Activated CD4-positive, alpha-beta T cell treated with anti-CD3 and anti-CD28 coated beads for 1 hour (primary cell): ENCODE measurements around the gene RRP9.
A peak's percentile ranks its signal among the peaks of the same experiment; 100 is the strongest.
"Not testable (repeated sequence)": the region's sequence is repeated elsewhere in the genome, so short reads cannot be mapped to it uniquely, and the experiment has no call there.

ENCODE experiments used
- DNase-seq: peaks from one replicate; pipeline ENCODE4 v3.0.0-alpha.2; 2020

The RRP9 gene, protein sequence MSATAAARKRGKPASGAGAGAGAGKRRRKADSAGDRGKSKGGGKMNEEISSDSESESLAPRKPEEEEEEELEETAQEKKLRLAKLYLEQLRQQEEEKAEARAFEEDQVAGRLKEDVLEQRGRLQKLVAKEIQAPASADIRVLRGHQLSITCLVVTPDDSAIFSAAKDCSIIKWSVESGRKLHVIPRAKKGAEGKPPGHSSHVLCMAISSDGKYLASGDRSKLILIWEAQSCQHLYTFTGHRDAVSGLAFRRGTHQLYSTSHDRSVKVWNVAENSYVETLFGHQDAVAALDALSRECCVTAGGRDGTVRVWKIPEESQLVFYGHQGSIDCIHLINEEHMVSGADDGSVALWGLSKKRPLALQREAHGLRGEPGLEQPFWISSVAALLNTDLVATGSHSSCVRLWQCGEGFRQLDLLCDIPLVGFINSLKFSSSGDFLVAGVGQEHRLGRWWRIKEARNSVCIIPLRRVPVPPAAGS

GRCh38 chr3:51941798-51942602 lies at the start of gene RRP9, which contains the start of gene PARP3:
TSS of gene RRP9 (minus strand) at chr3:51941904. CDS start at chr3:51941867, 37 bp downstream.
TSS of gene PARP3 (plus strand) at chr3:51942363. CDS start at chr3:51943356, 993 bp downstream.
- peak; percentile 99 for DNase-seq

DNA sequence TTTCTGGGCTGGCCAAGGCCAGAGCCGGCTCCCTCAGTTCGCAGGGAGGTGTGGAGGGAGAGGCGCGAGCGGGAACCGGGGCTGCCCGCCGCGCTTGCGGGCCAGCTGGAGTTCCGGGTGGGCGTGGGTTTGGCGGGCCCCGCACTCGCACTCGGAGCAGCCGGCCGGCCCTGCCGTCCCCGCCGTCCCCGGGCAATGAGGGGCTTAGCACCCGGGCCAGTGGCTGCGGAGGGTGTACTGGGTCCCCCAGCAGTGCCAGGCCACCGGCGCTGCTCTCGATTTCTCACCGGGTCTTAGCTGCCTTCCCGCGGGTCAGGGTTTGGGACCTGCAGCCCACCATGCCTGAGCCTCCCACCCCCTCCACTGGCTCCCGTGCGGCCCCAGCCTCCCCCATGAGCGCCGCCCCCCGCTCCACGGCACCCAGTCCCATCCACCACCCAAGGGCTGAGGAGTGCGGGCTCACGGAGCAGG lies 48.8 kb upstream of the RRP9 start:
- DNase-seq, result not testable (repeated sequence)

- no peak for DNase-seq
Observed at GRCh38 chr3:51988286-51989146, 46.8 kb upstream of the RRP9 start.

DNA sequence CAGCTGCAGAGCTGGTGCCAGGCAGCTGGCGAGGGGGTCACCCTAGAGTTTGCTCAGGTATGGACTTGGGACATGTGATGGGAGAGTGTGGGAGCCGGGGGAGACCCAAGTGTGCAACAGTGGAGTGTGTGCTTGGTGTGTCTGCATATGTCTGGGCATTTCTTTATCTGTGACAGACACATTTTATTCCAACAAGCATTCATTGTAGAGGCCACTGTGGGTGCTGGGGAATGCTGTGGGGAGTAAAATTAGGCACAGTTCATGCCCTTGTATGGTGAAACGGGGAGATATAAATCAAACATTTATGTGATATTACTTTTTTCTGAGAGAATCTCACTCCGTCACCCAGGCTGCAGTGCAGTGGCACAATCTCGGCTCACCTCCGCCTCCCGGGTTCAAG lies 45.9 kb upstream of the RRP9 start:
- no peak for DNase-seq

DNA sequence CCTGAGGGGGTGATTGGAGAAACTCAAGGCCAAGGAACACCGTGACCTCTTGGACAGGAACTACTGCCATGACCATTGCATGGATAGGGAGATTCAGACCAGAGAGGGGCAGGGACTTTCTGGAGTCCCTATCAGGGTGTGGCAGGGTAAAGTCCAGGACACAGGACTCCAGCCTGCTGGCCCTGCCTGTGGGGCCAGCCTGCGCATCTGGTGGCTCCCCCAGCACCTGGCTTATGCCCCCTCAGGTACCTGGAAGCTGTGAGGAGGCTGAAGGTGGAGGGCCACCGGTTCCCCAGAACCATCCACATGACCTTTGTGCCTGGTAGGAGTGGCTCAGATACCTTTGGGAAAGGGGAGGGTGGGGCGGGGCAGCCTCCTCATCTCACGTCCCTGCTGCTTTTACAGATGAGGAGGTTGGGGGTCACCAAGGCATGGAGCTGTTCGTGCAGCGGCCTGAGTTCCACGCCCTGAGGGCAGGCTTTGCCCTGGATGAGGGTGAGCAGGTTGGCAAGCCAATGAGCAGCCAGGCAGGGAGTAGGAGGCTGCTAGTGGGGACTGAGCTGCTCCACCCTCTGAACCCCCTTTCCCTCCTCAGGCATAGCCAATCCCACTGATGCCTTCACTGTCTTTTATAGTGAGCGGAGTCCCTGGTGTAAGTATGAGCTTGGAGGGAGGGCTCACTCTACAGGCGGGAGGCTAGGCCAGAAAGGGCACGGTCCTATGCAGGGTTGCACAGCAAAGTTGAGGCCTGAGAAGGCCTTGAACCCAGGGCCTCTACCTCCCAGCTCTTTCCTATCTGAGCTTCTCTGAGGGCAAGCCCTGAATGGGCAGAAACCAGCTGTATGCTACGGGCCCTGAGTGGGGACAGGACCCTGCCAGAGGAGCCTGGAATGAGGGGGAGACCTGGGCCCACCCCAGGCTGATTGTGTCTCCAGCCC lies 44.6 kb upstream of the RRP9 start:
- no peak for DNase-seq

GRCh38 chr3:51985063-51985462 lies 43.4 kb upstream of the RRP9 start:
- DNase-seq, result no peak

DNA sequence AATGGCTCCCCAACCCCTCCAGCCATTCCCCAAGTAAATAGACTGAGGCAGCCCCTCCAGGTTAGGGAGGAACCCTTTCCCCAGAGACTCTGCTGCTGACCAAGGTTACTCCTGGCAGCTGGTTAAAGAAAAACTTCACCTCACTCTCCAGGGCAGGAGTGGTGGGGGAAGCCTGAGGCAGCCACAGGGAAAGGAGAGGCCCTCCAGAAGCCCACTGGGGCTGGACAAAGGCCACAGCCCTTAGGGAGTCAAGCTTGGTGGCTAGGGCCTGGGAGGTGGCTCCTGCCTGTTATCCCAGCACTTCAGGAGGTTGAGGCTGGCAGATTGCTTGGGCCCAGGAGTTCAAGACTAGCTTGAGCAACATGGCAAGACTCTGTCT lies 42.6 kb upstream of the RRP9 start:
- no peak for DNase-seq

GRCh38 chr3:51983578-51984268 lies 42.0 kb upstream of the RRP9 start:
- no peak for DNase-seq

DNA sequence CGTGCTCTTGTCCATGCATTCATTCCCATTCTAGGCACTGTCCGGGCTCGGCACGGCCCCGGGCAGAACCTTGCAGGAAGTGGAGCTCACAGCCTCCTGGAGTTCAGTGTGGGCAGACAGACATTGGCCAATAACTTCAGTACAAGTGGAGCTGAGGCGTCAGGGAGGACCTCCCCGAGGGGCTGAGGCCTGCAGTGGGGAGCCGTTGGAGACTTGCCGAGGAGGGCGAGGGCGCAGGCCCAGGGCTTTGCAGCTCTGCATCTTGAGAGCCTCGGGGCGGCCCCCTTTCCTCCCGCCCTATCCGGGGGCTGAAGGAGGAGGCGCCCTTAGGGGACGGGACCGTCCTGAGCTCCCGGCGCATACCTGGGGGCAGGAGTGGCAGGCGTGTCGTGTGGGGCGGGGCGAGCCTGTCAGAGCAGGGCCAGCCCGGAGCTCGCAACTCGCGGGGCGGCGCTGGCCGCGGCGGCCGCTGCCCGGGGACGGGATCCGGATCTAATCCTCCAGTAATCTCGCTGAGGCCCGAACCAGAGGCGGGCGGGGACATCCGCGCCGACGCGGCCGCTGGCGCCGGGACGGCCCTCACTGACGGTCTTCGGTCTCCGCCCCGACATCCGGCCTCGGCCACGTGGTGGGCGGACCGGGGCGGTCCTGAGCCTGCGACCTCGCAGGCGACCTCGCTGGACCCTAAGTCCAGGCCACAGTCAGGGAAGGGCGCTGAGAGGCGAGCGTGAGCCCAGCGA lies 41.3 kb upstream of the RRP9 start, which contains the start of gene ACY1:
Gene ACY1 (plus strand): TSS at position 698 of the 740 bp plus-strand sequence. CDS start 530 bp downstream, outside the sequence.
- DNase-seq, result peak; percentile 43

GRCh38 chr3:51982352-51982837 lies 40.7 kb upstream of the RRP9 start:
- DNase-seq, result no peak

DNA sequence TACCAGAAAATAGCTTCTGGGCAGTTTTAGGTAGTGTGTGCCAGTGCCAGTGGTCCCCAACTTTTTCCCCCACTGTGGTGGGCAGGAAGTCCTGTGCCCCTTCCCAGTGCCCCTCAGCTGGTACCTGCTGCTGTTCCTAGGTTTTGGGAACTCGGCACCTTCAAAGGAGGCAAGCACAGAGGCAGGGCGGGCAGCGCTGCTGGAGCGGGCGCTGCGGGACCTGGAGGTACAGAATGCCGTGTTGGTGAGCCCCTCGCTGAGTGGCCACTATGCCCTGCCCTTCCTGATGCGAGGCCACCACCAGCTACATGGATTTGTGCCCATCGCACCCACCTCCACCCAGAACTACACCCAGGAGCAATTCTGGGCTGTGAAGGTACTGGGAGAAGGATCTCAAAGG lies 38.5 kb upstream of the RRP9 start:
- DNase-seq, result no peak

GRCh38 chr3:51978143-51978502 lies 36.4 kb upstream of the RRP9 start:
- no peak for DNase-seq

GRCh38 chr3:51977446-51978142 lies 35.9 kb upstream of the RRP9 start:
- DNase-seq, result peak; percentile 23

DNA sequence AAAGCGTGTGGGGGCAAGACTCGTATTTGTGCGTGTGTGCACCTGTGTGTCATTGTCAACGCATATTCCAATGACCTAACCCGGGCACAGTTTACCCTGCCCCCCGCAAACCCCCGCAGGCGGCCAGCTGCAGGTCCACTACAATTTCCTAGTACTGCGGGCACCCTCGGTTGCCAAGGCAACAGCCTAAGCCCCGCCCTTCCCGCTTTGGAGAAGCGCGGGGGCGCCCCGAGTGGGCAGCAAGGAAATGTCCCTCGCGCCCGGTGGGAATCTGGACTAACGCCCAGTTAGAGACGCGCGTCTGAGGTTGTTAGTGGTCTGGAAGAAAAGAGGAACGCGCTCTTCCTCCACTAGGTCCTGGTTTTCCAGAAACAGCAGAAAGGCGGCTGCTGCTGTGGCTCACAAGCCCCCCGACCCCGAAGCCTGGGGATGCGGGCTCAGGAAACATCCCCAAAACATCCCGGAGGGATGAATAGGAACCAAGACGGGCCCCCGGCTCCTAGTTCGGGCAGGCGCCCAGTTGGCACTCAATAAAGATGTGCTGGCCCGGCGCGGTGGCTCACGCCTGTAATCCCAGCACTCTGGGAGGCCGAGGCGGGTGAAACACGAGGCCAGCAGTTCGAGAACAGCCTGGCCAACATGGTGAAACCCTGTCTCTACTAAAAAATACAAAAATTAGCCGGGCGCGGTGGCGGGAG lies 34.3 kb upstream of the RRP9 start:
- no peak for DNase-seq

GRCh38 chr3:51974963-51975851 lies 33.5 kb upstream of the RRP9 start, which contains the start of gene ABHD14A:
TSS of gene ABHD14A (plus strand) at chr3:51975064. CDS start at chr3:51975136, 72 bp downstream.
- peak; percentile 62 for DNase-seq

- no peak for DNase-seq
Observed at GRCh38 chr3:51974277-51974962, 32.7 kb upstream of the RRP9 start.

GRCh38 chr3:51971350-51971749 lies 29.6 kb upstream of the RRP9 start:
- no peak for DNase-seq
